ENCODE results near the gene COL19A1.

COL19A1 gene

GRCh38 chr6:70131528-70131927 lies 265.2 kb downstream of the COL19A1 start:
- no peak for DNase-seq

GRCh38 chr6:70133246-70133645 lies 266.9 kb downstream of the COL19A1 start:
- no peak for DNase-seq

- no peak for DNase-seq
Measured at GRCh38 chr6:70134542-70134941, 268.2 kb downstream of the COL19A1 start.

GRCh38 chr6:70135219-70136160 lies 269.1 kb downstream of the COL19A1 start:
- DNase-seq, result no peak

- DNase-seq, result no peak
Measured at GRCh38 chr6:70136996-70137395, 270.6 kb downstream of the COL19A1 start.

- DNase-seq, result no peak
Measured at GRCh38 chr6:70140496-70140895, 274.1 kb downstream of the COL19A1 start.

- no peak for DNase-seq
Measured at GRCh38 chr6:70142034-70142433, 275.7 kb downstream of the COL19A1 start.

- no peak for DNase-seq
Measured at GRCh38 chr6:70145178-70145577, 278.8 kb downstream of the COL19A1 start.

GRCh38 chr6:70149209-70149788 lies 282.9 kb downstream of the COL19A1 start:
- DNase-seq, result no peak

- DNase-seq, result no peak
Measured at GRCh38 chr6:70150521-70150920, 284.2 kb downstream of the COL19A1 start.

GRCh38 chr6:70151616-70152015 lies 285.3 kb downstream of the COL19A1 start:
- DNase-seq, result no peak

GRCh38 chr6:70152786-70153185 lies 286.4 kb downstream of the COL19A1 start:
- no peak for DNase-seq

GRCh38 chr6:70157086-70157485 lies 290.7 kb downstream of the COL19A1 start:
- DNase-seq, result no peak

- DNase-seq, result no peak
Measured at GRCh38 chr6:70160276-70160675, 293.9 kb downstream of the COL19A1 start.

- no peak for DNase-seq
Measured at GRCh38 chr6:70162972-70163371, 296.6 kb downstream of the COL19A1 start.

- DNase-seq, result no peak
Measured at GRCh38 chr6:70163795-70164194, 297.4 kb downstream of the COL19A1 start.

- DNase-seq, result no peak
Measured at GRCh38 chr6:70164556-70164955, 298.2 kb downstream of the COL19A1 start.

GRCh38 chr6:70166088-70166958 lies 300.0 kb downstream of the COL19A1 start:
- DNase-seq, result peak in 1 of 2 experiments; percentile 35

- DNase-seq, result no peak
Measured at GRCh38 chr6:70168681-70169377, 302.5 kb downstream of the COL19A1 start.

GRCh38 chr6:70171236-70171635 lies 304.9 kb downstream of the COL19A1 start:
- DNase-seq, result no peak

GRCh38 chr6:70172252-70172651 lies 305.9 kb downstream of the COL19A1 start:
- DNase-seq, result no peak

- no peak for DNase-seq
Measured at GRCh38 chr6:70175770-70176169, 309.4 kb downstream of the COL19A1 start.

All from SW 1271 (cell line).